Natural killer cell treated with Interleukin-12 subunit alpha and Interleukin-12 subunit beta and Interleukin-15 and Interleukin-18, amount 100 ng/mL, for 72 hours (primary cell): Measurements from ENCODE around the gene RPP40. TPM values are rescaled to one million over a fixed set of nuclear protein-coding genes. Genes with fewer than 3 reads are reported as not detected.

Source experiments
- ATAC-seq, 2 donors: fragments of 150-1000 bp; cut with Tn5 transposase in 1 of 2; sonication (Bioruptor Pico), chemical (Tn5 transposase) in 1 of 2; 2 replicates each; pipeline ENCODE4 v1.10.0; 2021
- DNase-seq: peaks from one replicate; pipeline ENCODE4 v3.0.0; 2022; ENCODE audit warnings: low spot score
- H3K27ac Mint-ChIP-seq, 2 donors: 1 replicate in 1 of 2; 2 replicates in 1 of 2; pipeline ENCODE4 v1.8.0; 2022; ENCODE audit warnings: mixed read lengths in 2 of 2, mild to moderate bottlenecking in 1 of 2, moderate library complexity in 1 of 2
- H3K27me3 Mint-ChIP-seq, 2 donors: 1 replicate in 1 of 2; 2 replicates in 1 of 2; pipeline ENCODE4 v1.8.0; 2022; ENCODE audit warnings: mixed read lengths in 2 of 2
- H3K36me3 Mint-ChIP-seq: one replicate; pipeline ENCODE4 v1.8.0; 2022; ENCODE audit warnings: mixed read lengths
- H3K4me1 Mint-ChIP-seq, 2 donors: 1 replicate in 1 of 2; 2 replicates in 1 of 2; pipeline ENCODE4 v1.8.0; 2022; ENCODE audit warnings: low read depth in 2 of 2, mixed read lengths in 2 of 2, mild to moderate bottlenecking in 1 of 2
- H3K4me3 Mint-ChIP-seq: one replicate; pipeline ENCODE4 v1.8.0; 2022; ENCODE audit warnings: mixed read lengths
- H3K9me3 Mint-ChIP-seq: 2 replicates; pipeline ENCODE4 v1.8.0; 2022; ENCODE audit warnings: mixed read lengths
- total RNA-seq, 2 donors: library from RNA; stranded (reverse); gene quantifications; one replicate each; pipeline ENCODE4 v1.2.3, GENCODE V29; 2022

RPP40 gene
- total RNA-seq, 2 donors from 2014 or later, result 7.3 to 9.1 TPM

DNA sequence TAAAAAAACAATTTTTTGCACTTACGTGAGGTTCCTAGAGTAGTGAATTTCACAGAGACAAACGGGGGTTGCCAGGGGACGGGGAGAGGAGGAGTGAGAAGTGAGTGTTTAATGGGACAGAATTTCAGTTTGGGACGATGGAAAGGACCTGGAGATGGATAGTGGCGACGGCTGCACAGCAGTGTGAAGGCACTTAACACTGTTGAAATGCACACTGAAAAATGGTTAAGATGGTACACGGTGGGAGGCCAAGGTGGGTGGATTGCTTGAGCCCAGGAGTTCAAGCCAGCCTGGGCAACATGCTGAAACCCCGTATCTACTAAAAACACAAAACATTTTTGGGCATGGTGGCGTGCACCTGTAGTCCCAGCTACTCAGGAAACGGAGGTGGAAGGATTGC is 31.4 kb downstream of the RPP40 start:
- Mint-ChIP-seq H3K9me3 (peaks cover 5% of the 10 kb centered on the region), H3K27ac (no peak overlapping the region), H3K4me1 (no peaks in the 10 kb centered on the region), H3K36me3 (peaks cover 5% of the 10 kb centered on the region), H3K27me3 (peaks cover 6 to 10% of the 10 kb centered on the region in 2 donors), H3K4me3 (no peak overlapping the region)
- DNase-seq (no peak), ATAC-seq (no peak)

DNA sequence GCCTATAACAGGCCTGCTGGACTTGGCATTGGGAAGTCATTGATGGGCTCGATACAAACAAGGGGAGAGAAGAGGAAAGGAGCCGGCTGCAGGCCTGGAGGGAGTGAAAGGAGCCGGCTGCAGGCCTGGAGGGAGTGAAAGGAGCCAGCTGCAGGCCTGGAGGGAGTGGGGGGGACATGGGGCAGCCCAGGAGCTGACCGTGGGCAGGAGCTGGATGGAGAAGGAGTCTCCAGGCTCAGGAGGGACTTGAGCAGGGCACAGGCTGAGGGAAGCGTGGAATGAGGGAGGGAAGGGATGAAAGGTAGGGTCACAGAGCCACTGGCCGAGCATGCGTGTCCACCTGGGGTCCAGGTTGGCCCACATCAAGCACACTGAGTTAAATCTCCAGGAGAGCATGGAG is 32.0 kb downstream of the RPP40 start:
- Mint-ChIP-seq H3K9me3 (peaks cover 2% of the 10 kb centered on the region), H3K27me3 (peaks cover 6% of the 10 kb centered on the region in 2 donors), H3K4me3 (no peak overlapping the region), H3K27ac (no peak overlapping the region), H3K36me3 (peaks cover 2% of the 10 kb centered on the region), H3K4me1 (no peaks in the 10 kb centered on the region)
- DNase-seq (no peak), ATAC-seq (peak in 1 of 2 donors; percentile 20)

DNA sequence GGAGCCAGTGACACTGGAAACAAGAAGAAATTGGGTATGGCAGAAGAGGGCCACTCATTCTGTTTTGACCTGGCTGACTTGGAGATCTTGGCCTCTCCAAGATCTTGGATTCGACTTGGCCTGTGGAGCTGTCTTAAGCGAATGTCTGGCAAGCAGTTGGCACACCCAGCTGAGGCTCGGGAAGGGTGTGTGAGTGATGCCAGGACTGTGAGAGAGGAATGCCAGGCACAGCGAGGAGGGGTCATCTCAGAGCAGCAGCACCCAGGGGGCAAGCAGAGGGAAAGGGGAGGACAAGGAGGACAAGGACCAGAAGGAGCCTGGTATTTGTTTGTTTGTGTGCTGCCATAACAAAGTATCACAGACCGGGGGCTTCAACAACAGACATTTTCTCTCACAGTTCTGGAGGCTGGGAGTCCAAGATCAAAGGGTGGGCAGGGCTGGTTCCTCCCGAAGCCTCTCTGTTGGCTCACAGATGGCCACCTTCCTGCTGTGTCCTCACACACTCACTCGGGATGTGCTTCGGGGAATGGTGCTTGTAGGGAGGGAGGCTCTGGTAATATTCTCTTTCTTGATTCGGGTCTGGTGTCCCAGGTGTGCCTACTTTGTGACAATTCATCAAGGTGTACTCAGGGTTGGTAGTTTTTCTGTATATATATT is 33.0 kb downstream of the RPP40 start:
- Mint-ChIP-seq H3K36me3 (no peaks in the 10 kb centered on the region), H3K27ac (no peak overlapping the region), H3K9me3 (no peaks in the 10 kb centered on the region), H3K4me3 (no peak overlapping the region), H3K27me3 (peaks cover 6 to 7% of the 10 kb centered on the region in 2 donors), H3K4me1 (no peaks in the 10 kb centered on the region)
- no peak for ATAC-seq
- DNase-seq, result no peak

DNA sequence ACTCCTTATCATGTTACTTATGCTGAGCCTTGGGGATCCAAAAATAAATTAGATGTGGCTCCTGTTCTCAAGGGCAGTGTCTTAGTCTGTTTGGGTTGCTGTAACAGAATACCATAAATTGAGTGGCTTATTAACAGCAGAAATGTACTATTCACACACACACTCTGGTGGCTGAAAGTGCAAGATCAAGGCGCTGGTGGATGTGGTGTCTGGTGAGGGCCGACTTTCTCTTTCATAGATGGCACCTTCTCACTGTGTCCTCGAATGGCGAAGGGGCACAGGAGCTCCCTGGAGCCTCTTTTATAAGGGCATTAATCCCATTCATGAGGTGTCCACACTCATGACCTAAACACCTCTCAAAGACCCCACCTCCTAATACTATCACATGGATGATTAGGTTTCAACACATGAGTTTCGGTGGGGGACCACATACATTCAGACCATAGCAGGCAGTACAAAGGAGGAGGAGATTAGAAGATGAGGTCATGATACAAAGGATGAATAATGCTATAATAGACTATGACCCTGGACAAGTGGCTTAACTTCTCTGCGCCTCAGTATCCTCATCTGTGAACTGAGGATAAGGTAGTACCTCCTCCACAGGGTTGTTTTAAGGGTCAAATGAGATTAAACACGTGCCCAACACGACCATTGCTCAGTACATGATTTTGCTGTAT is 34.1 kb downstream of the RPP40 start:
- H3K4me3 Mint-ChIP-seq, result no peak overlapping the region
- no peaks in the 10 kb centered on the region for H3K4me1 Mint-ChIP-seq
- no peaks in the 10 kb centered on the region for H3K36me3 Mint-ChIP-seq
- H3K27ac Mint-ChIP-seq, result no peak overlapping the region
- no peaks in the 10 kb centered on the region for H3K9me3 Mint-ChIP-seq
- no peak for ATAC-seq
- no peak for DNase-seq
- H3K27me3 Mint-ChIP-seq, result peaks cover 6 to 9% of the 10 kb centered on the region in 2 donors

DNA sequence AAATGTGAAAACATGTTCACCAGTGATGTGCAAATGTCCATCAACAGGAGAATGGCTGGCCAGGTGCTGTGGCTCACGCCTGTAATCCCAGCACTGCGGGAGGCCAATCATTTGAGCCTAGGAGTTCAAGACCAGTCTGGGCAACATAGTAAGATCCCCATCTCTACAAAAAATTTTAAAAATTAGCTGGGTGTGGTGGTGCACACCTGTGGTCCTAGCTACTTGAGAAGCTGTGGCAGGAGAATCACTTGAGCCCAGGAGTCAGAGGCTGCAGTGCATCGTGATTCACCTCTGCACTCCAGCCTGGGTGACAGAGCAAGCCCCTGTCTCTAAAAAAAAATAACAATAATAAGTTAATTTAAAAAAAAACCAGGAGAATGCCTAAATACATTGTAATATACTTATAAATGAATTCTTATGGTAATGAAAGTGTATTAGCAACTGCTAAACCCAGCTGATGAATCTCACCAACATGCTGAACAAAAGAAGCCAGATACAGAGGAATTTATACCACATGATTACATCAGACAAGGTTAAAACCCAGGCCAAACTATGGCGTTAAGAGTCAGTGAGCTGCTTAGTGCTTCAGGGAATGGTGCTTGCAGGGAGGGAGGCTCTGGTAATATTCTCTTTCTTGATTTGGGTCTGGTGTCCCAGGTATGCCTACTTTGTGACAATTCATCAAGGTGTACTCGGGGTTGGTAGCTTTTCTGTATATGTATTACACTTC is 36.4 kb downstream of the RPP40 start:
- no peaks in the 10 kb centered on the region for H3K36me3 Mint-ChIP-seq
- no peak for DNase-seq
- no peaks in the 10 kb centered on the region for H3K9me3 Mint-ChIP-seq
- H3K4me1 Mint-ChIP-seq, result no peaks in the 10 kb centered on the region
- H3K27ac Mint-ChIP-seq, result no peak overlapping the region
- H3K4me3 Mint-ChIP-seq, result no peak overlapping the region
- H3K27me3 Mint-ChIP-seq, result peaks cover 6 to 7% of the 10 kb centered on the region in 2 donors
- ATAC-seq, result no peak

DNA sequence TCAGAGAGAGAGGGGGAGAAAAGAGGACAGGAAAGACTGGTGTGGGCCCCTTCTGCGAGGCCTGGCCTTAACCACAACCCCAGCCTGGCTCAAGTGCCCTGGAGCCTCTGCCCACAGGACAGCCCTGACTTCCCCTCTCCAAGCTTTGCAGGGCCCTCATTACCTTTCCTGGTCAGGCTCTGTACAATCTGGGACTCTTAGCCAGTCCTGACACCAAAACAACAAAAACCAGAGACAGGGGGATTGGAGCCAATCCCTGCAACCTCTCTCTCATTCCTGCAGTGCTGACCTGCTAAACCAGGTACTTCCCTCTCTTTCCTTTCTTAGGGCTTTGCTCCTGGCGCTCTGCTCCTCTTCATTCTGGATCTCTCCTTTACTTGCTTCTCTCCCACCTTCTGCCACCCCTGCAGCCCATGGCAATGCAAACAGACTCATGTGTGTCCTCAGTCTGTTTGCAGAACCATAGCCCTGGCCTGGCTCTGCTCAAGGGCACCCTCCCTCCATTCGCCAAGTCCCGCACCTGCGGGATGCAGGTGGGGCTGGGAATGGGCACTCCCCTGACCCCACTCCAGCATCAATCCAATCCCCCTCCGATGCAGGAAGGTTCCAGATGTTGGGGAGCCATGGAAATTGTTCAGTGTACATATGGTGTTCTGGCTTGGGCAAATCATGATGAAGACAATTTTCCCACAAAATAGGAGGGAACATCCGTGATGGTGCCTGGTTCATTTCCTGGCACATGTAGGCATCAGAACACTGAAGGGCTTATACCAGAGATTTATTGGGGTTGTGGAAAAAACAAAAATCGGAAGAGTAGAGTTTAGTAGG is 38.1 kb downstream of the RPP40 start:
- Mint-ChIP-seq H3K36me3 (no peaks in the 10 kb centered on the region), H3K27me3 (peaks cover 0 to 5% of the 10 kb centered on the region in 2 donors), H3K4me1 (no peaks in the 10 kb centered on the region), H3K9me3 (no peaks in the 10 kb centered on the region), H3K27ac (no peak overlapping the region), H3K4me3 (no peak overlapping the region)
- ATAC-seq (no peak), DNase-seq (no peak)

DNA sequence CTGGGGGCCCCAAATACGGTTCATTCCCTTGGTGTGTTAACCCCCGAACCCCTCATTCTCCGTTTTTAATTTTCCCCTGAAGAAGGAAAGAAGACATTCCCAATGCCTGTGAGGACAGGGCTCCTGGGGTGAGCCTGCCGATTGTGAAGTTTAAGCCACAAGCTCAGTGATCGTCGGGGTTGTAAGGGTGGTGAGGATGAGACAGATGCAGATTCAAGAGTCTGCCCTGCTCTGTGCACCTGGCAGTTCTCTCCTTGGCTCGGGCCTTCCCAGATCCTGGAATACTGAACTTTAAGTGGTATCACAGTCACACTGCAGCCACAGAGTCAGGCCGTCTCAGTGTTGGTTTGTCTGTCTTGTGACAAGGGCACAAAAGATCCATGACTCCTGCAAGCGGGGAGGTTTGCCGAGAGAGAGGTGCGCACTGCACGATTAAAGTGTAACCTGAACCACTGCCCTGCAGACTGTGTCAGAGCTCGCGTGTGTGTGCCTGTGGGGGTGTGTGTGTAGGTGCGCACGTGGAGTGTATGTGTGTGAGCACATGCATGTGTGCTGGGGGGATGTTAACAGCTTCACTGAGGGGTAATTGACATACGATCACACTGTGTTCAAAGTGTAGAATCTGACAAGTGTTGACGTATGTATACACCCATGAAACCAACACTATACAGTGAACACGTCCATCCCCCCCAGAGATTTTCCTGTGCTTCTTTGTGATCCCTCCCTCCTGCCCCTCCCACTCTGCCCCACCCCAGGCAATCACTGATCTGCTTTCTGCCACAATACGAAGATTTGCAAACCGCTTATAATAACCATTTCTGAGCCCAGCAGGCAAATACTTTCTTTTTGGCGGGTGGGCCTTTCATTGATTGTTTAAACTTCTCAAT is 38.9 kb downstream of the RPP40 start:
- ATAC-seq (peak in 1 of 2 donors; percentile 40), DNase-seq (no peak)
- Mint-ChIP-seq H3K27me3 (peaks cover 4 to 5% of the 10 kb centered on the region in 2 donors), H3K9me3 (no peaks in the 10 kb centered on the region), H3K27ac (no peak overlapping the region), H3K4me1 (no peaks in the 10 kb centered on the region), H3K36me3 (no peaks in the 10 kb centered on the region), H3K4me3 (no peak overlapping the region)

DNA sequence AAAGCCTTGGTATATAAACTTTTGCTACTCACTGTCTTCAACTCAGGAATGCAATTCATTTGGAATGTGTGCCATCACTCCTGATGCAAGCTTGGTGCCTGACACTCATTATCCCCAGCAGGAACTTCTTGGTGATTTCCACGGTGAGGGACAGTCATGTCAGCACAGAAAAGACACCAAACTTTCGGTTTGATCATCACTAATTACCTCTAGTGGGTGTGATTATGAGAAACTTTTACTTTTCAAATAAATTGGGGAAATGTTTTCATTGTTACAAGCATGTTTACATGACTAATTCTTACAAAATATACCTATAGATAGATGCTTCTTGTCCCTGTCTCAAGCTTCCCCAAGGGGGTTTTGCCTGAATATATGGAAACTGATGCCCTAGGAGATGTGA is 40.9 kb downstream of the RPP40 start:
- H3K27me3 Mint-ChIP-seq, result peaks cover 4 to 5% of the 10 kb centered on the region in 2 donors
- no peaks in the 10 kb centered on the region for H3K9me3 Mint-ChIP-seq
- no peak overlapping the region for H3K27ac Mint-ChIP-seq
- DNase-seq (no peak), ATAC-seq (no peak)
- H3K4me3 Mint-ChIP-seq, result no peak overlapping the region
- no peaks in the 10 kb centered on the region for H3K4me1 Mint-ChIP-seq
- H3K36me3 Mint-ChIP-seq, result no peaks in the 10 kb centered on the region

DNA sequence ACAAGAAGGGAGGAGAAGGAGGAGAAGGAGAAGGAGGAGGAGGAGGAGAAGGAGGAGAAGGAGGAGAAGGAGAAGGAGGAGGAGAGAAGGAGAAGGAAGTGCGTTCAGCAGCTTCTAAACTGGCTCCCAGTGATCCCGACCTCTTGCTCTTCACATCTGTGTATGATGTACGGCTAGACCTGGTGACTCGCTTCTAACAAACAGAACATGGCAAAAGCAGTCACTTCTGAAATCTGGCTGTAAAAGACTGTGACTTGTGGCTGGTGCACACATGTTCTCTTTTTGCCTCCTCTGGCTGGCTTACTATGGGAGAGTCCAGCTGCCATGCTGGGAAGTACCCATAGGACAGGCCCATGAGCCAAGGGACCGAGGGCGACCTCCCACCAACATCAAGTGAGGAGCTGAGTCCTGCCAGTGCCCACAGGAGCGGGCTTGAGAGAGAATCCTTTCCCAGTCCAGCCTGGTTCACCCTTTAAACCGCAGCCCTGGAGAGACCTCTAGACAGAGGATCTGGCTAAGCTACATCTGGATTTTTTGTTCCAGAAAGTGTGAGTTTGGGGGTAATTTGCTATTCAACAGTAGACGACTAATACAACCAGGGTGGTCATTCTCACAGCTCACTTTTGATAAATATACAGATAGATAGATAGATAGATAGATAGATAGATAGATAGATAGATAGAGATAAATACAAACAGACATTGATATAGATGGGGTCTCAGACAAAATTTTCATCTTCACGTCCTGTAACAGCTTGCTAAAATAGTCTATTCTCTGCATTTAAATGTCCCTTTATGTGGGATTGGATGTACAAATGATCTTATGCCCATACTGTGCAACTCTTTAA is 42.3 kb downstream of the RPP40 start:
- no peak overlapping the region for H3K4me3 Mint-ChIP-seq
- H3K36me3 Mint-ChIP-seq, result no peaks in the 10 kb centered on the region
- peaks cover 4 to 5% of the 10 kb centered on the region in 2 donors for H3K27me3 Mint-ChIP-seq
- H3K27ac Mint-ChIP-seq, result no peak overlapping the region
- H3K9me3 Mint-ChIP-seq, result no peaks in the 10 kb centered on the region
- peak in 1 of 2 donors; percentile 44 for ATAC-seq
- no peak for DNase-seq
- H3K4me1 Mint-ChIP-seq, result no peaks in the 10 kb centered on the region

DNA sequence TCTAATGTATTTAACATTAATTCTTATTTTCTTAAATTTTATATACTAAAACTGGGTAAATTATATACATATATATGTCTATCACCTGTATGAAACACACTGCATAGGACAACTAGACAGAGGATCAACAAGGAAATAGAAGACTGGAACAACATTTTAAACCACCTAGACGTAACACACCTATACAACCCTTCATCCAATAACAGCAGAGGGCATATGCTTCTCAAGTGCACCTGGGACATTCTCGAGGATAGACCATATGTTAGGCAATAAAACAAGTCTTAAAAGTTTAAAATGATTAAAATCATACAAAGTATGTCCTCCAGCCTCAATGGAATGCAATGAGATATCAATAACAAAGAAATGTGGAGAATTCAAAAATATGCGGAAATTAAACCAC is 45.2 kb downstream of the RPP40 start:
- no peak overlapping the region for H3K27ac Mint-ChIP-seq

DNA sequence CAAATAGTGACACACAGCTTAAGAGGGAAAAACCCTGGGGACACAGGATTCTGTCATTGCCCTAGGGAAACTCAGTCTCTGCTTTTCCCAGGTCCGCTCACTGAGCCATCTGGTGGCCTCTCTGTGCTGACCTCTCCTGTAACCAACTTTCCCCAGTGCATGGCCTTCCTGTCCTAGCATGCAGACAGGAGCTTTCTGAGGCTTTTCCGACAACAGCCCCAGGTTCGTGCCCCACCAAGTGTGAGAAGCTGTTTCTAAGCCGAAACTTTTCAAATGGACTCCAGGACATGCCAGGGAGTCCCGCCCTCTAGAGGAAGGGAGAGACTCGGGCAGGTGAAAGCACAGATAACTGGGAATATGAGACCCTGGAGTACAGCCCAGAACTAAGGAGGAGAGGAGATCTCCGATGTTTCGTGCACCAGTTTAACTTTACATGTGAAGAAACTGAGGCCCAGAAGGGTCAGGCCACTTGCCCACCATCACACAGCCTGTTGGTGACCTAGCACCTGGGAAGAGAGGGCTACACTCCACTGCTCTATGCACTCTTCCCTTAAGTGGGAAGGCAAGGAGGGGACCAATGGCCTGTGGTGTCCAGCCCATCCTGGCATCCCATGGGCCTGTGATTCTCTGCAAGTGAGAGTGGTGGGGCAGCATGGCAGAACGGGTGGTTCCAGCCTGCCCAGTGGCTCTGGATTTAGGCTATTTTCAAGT is 46.2 kb downstream of the RPP40 start:
- DNase-seq, result no peak
- Mint-ChIP-seq H3K4me3 (no peak overlapping the region), H3K36me3 (no peaks in the 10 kb centered on the region), H3K27me3 (peaks cover 0 to 4% of the 10 kb centered on the region in 2 donors), H3K27ac (no peak overlapping the region), H3K4me1 (no peaks in the 10 kb centered on the region), H3K9me3 (no peaks in the 10 kb centered on the region)
- ATAC-seq, result no peak

More for the DNA sequence above, 45.2 kb downstream of the RPP40 start:
- H3K36me3 Mint-ChIP-seq, result no peaks in the 10 kb centered on the region
- ATAC-seq (no peak), DNase-seq (no peak)
- no peak overlapping the region for H3K4me3 Mint-ChIP-seq
- no peaks in the 10 kb centered on the region for H3K4me1 Mint-ChIP-seq
- peaks cover 0 to 4% of the 10 kb centered on the region in 2 donors for H3K27me3 Mint-ChIP-seq
- no peaks in the 10 kb centered on the region for H3K9me3 Mint-ChIP-seq

DNA sequence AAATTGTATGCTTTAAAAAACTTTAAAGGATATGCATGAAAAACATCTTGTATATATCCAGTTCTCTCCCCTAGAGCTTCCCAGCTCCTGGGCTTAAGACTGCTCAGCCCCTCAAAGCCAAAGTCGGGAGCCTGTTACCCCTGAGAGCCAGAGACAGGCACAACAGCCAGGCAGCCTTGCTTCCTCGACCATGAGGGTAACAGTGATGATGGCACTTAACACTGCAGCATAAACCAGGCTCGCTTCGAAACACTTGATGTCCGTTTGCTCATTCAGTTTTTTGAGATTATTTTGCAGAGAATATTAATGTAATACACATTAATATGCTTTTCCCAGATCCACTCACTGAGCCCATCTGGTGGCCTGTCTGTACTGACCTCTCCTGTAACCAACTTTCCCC is 47.2 kb downstream of the RPP40 start:
- no peaks in the 10 kb centered on the region for H3K4me1 Mint-ChIP-seq
- no peaks in the 10 kb centered on the region for H3K9me3 Mint-ChIP-seq
- no peak for DNase-seq
- H3K27me3 Mint-ChIP-seq, result peaks cover 0 to 4% of the 10 kb centered on the region in 2 donors
- ATAC-seq, result no peak
- H3K36me3 Mint-ChIP-seq, result no peaks in the 10 kb centered on the region
- no peak overlapping the region for H3K4me3 Mint-ChIP-seq
- H3K27ac Mint-ChIP-seq, result no peak overlapping the region
